ENCODE results near the gene ARPC5L. TPM values are rescaled to one million over a fixed set of nuclear protein-coding genes. Genes with fewer than 3 reads are reported as not detected.

Gene ARPC5L
- total and polyA plus RNA-seq, 4 donors: 27.6 to 64.6 (median 47.7) TPM

- Histone ChIP-seq H3K9ac (ENCODE audit: insufficient read depth in 1 of 2, low read length in 2 of 2) (no peak overlapping the region), H3K27me3 (ENCODE audit: control insufficient read depth in 3 of 3, insufficient read depth in 3 of 3, low read length in 2 of 3) (no peaks in the 10 kb centered on the region), H3K4me1 (ENCODE audit: control insufficient read depth in 5 of 5, insufficient read depth in 5 of 5, low read length in 5 of 5) (peaks cover 0 to 8% (median 4%) of the 10 kb centered on the region in 5 donors), H3K4me3 (no peak overlapping the region), H3K27ac (ENCODE audit: low read depth in 1 of 2, low read length in 1 of 2) (no peak overlapping the region), H3K36me3 (ENCODE audit: control insufficient read depth in 4 of 4, insufficient read depth in 4 of 4, low read length in 4 of 4) (no peaks in the 10 kb centered on the region), H3K9me3 (ENCODE audit: control insufficient read depth in 4 of 4, insufficient read depth in 3 of 4, low read length in 3 of 4) (no peaks in the 10 kb centered on the region)
- WGBS, 2 donors: 76 to 85% methylated on average over 18 of the region's 18 CpGs
- no peak for ATAC-seq (ENCODE audit: insufficient read depth, low FRiP score)
- DNase-seq: no peak
- no peak for TF ChIP-seq CTCF (IDR thresholded peaks at IDR 0.05; ENCODE audit: control extremely low read depth, extremely low read depth)
Observed at GRCh38 chr9:124840300-124840833, 21.6 kb upstream of the ARPC5L start.

GRCh38 chr9:124841075-124841821 is 20.7 kb upstream of the ARPC5L start:
- TF ChIP-seq CTCF (IDR thresholded peaks at IDR 0.05; ENCODE audit: control extremely low read depth, extremely low read depth): no peak
- DNase-seq (peak; percentile 39 to 64 (median 49)), ATAC-seq (ENCODE audit: insufficient read depth, low FRiP score) (no peak)
- Histone ChIP-seq H3K4me3 (no peak overlapping the region), H3K27me3 (ENCODE audit: control insufficient read depth in 3 of 3, insufficient read depth in 3 of 3, low read length in 2 of 3) (no peaks in the 10 kb centered on the region), H3K9me3 (ENCODE audit: control insufficient read depth in 4 of 4, insufficient read depth in 3 of 4, low read length in 3 of 4) (no peaks in the 10 kb centered on the region), H3K4me1 (ENCODE audit: control insufficient read depth in 5 of 5, insufficient read depth in 5 of 5, low read length in 5 of 5) (peaks cover 0 to 4% (median 0%) of the 10 kb centered on the region in 5 donors), H3K36me3 (ENCODE audit: control insufficient read depth in 4 of 4, insufficient read depth in 4 of 4, low read length in 4 of 4) (no peaks in the 10 kb centered on the region), H3K9ac (ENCODE audit: insufficient read depth in 1 of 2, low read length in 2 of 2) (no peak overlapping the region), H3K27ac (ENCODE audit: low read depth in 1 of 2, low read length in 1 of 2) (no peak overlapping the region)
- WGBS, 2 donors: 82 to 86% methylated on average over 14 of the region's 14 CpGs

- Histone ChIP-seq H3K27ac (ENCODE audit: low read depth in 1 of 2, low read length in 1 of 2) (no peak overlapping the region), H3K36me3 (ENCODE audit: control insufficient read depth in 4 of 4, insufficient read depth in 4 of 4, low read length in 4 of 4) (no peaks in the 10 kb centered on the region), H3K9ac (ENCODE audit: insufficient read depth in 1 of 2, low read length in 2 of 2) (no peak overlapping the region), H3K4me3 (no peak overlapping the region), H3K9me3 (ENCODE audit: control insufficient read depth in 4 of 4, insufficient read depth in 3 of 4, low read length in 3 of 4) (no peaks in the 10 kb centered on the region), H3K4me1 (ENCODE audit: control insufficient read depth in 5 of 5, insufficient read depth in 5 of 5, low read length in 5 of 5) (peaks cover 0 to 4% (median 0%) of the 10 kb centered on the region in 5 donors), H3K27me3 (ENCODE audit: control insufficient read depth in 3 of 3, insufficient read depth in 3 of 3, low read length in 2 of 3) (no peaks in the 10 kb centered on the region)
- 87 to 92% methylated on average over 11 of the region's 11 CpGs for WGBS, 2 donors
- TF ChIP-seq CTCF (IDR thresholded peaks at IDR 0.05; ENCODE audit: control extremely low read depth, extremely low read depth): no peak
- DNase-seq: no peak
- no peak for ATAC-seq (ENCODE audit: insufficient read depth, low FRiP score)
Observed at GRCh38 chr9:124843456-124844034, 18.4 kb upstream of the ARPC5L start.
